ENCODE results near the gene WNK1. TPM values are rescaled to one million over a fixed set of nuclear protein-coding genes. Genes with fewer than 3 reads are reported as not detected.
"Not testable (repeated sequence)": the region's sequence is repeated elsewhere in the genome, so short reads cannot be mapped to it uniquely, and the experiment has no call there.

WNK1 gene
- total RNA-seq, 2 experiments from 2014 or later: 112 to 134 TPM

DNA sequence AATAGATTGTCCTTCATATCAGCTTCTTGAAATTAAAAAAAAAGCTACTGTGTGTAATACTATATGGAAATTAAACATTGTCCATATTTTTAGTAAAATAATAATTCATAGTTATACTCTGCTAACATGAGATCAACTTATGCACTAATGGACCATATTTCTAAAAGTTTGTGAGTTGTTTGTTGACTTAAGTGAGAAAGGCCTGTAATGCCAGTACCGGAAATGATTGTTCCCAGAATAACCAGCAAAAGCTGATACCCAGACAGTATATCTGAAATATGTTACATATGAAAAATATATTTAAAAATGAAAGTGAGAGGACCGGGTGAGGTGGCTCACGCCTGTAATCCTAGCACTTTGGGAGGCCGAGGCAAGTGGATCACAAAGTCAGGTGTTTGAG, 35.9 kb downstream of the WNK1 start:
- Mint-ChIP-seq H3K27ac (no peak overlapping the region), H3K9me3 (no peaks in the 10 kb centered on the region), H3K27me3 (ENCODE audit: low read depth) (no peaks in the 10 kb centered on the region), H3K4me1 (ENCODE audit: low read depth) (peaks cover 65% of the 10 kb centered on the region), H3K36me3 (ENCODE audit: low read depth) (peaks cover 4% of the 10 kb centered on the region), H3K4me3 (no peak overlapping the region)
- DNase-seq: no peak
- CTCF ChIA-PET: interaction anchor here (0.6 to 0.9 kb wide), 2 partner anchors 16 to 212 kb away, joined by 3 read pairs; no protein-coding TSS in a partner anchor
- intact Hi-C loops (cut with micrococcal nuclease): no loop called here

- intact Hi-C loops (cut with micrococcal nuclease); H3K27ac Mint-ChIP-seq; H3K36me3 Mint-ChIP-seq (ENCODE audit: low read depth); H3K9me3 Mint-ChIP-seq; DNase-seq; H3K4me3 Mint-ChIP-seq; H3K27me3 Mint-ChIP-seq (ENCODE audit: low read depth): not testable (repeated sequence)
- CTCF ChIA-PET: interaction anchor here (0.5 to 1.1 kb wide), 3 partner anchors 10 to 38 kb away, joined by 3 to 4 read pairs (median 3); no protein-coding TSS in a partner anchor
- H3K4me1 Mint-ChIP-seq (ENCODE audit: low read depth): peaks cover 69% of the 10 kb centered on the region
Measured at GRCh38 chr12:788762-789161, 36.4 kb downstream of the WNK1 start.

DNA sequence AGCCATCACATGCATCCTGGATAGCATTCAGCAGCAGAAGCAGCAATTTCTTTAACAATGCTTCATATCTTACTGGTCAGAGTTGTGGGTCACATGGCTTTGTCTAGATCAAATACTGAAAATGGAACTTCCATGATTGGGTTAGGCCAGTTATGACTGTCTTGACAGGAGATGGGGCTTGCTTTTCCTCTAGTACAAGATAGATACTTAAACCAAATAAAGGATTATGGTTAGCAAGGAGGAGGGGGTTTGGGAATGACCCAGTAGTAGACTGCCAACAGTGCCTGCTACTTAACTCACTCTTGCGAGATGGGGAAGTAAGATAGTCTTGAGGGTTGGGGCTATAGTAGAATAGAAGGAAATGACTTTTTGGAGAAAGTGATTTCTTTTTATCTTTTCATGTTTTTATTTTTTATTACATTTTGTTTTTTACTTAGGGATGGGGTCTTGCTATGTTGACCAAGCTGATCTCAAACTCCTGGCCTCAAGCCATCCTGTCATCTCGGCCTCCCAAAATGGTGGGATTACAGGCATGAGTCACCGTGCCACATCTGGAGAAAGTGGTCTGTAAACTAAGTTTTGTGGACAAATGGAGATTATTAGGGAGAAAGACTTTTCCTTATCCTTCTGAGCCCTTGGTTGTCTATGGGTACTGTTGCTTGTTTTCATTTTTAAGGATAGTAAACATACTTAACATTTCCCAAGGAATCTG, 37.6 kb downstream of the WNK1 start:
- intact Hi-C loops (cut with micrococcal nuclease): loop anchor here (1.0 kb wide), 1 partner anchor 11 kb away; no protein-coding TSS in a partner anchor
- H3K36me3 Mint-ChIP-seq (ENCODE audit: low read depth): peaks cover 4% of the 10 kb centered on the region
- no peak for DNase-seq
- H3K9me3 Mint-ChIP-seq: no peaks in the 10 kb centered on the region
- H3K27me3 Mint-ChIP-seq (ENCODE audit: low read depth): no peaks in the 10 kb centered on the region
- H3K4me1 Mint-ChIP-seq (ENCODE audit: low read depth): peaks cover 77% of the 10 kb centered on the region
- CTCF ChIA-PET: interaction anchor here (1.1 kb wide), 1 partner anchor 39 kb away, joined by 3 read pairs; no protein-coding TSS in a partner anchor
- H3K27ac Mint-ChIP-seq: no peak overlapping the region
- H3K4me3 Mint-ChIP-seq: no peak overlapping the region

DNA sequence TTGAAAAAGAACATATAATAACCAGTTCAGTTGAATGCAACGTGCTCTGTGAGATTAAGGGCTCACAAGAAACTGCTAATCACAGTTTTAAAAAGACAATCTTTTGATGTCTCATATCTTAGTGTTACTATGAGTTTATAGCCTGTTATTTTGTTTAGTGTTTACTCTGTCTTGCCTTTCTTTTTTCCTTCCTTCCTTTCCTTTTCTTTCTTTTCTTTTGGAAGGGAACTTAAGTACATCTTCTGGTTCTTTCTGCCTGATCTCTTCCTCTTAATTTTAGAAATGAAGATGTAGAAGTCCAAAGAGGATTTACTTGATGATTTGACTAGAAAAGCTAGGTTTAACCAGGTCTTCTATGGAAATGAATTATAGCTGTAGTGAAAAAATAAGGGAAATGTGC, 38.2 kb downstream of the WNK1 start:
- intact Hi-C loops (cut with micrococcal nuclease): loop anchor here (1.0 kb wide), 1 partner anchor 11 kb away; no protein-coding TSS in a partner anchor
- peaks cover 4% of the 10 kb centered on the region for H3K36me3 Mint-ChIP-seq (ENCODE audit: low read depth)

DNA sequence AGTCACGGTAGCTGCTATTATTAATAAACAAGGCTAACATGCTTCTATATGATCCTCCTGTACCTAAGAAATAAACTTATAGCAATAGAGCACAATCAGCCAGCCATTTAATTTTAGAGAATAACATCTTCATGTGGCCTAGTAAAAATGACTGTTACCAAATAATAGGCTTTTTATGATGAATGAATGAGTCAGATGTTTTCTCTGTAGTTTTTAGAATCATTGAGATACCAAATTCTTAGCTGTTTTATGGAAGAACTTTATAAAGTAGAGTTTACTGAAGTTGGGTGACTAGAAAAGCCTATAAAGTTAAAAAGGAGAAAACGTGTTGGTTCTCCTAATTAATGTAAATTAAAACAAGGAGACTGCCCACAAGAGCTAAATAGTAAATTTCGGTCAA, 40.7 kb downstream of the WNK1 start:
- CTCF ChIA-PET: interaction anchor here (0.8 to 1.6 kb wide), 3 partner anchors 21 to 177 kb away, joined by 3 to 6 read pairs (median 4); no protein-coding TSS in a partner anchor
- Mint-ChIP-seq H3K4me3 (no peak overlapping the region), H3K27me3 (ENCODE audit: low read depth) (no peaks in the 10 kb centered on the region), H3K36me3 (ENCODE audit: low read depth) (no peaks in the 10 kb centered on the region), H3K4me1 (ENCODE audit: low read depth) (peaks cover 87% of the 10 kb centered on the region), H3K9me3 (no peaks in the 10 kb centered on the region), H3K27ac (peak overlapping the region; percentile 50)
- DNase-seq: no peak
- intact Hi-C loops (cut with micrococcal nuclease): loop anchor here (1.0 kb wide), 1 partner anchor 32 kb away; no protein-coding TSS in a partner anchor

More for the DNA sequence above, 38.2 kb downstream of the WNK1 start:
- Mint-ChIP-seq H3K4me1 (ENCODE audit: low read depth) (peaks cover 81% of the 10 kb centered on the region), H3K27ac (peak overlapping the region; percentile 8), H3K4me3 (no peak overlapping the region), H3K27me3 (ENCODE audit: low read depth) (no peaks in the 10 kb centered on the region), H3K9me3 (no peaks in the 10 kb centered on the region)
- CTCF ChIA-PET: interaction anchor here (2.1 kb wide), 1 partner anchor 36 kb away, joined by 5 read pairs; no protein-coding TSS in a partner anchor
- no peak for DNase-seq

- Mint-ChIP-seq H3K9me3 (no peaks in the 10 kb centered on the region), H3K27ac (peak overlapping the region; percentile 69), H3K4me3 (no peak overlapping the region), H3K4me1 (ENCODE audit: low read depth) (peaks cover 88% of the 10 kb centered on the region), H3K27me3 (ENCODE audit: low read depth) (no peaks in the 10 kb centered on the region), H3K36me3 (ENCODE audit: low read depth) (no peaks in the 10 kb centered on the region)
- CTCF ChIA-PET: interaction anchor here (0.8 to 1.3 kb wide), 2 partner anchors 21 to 178 kb away, joined by 3 to 4 read pairs; no protein-coding TSS in a partner anchor
- DNase-seq: no peak
- intact Hi-C loops (cut with micrococcal nuclease): loop anchor here (1.0 to 2.0 kb wide), 2 partner anchors 17 to 32 kb away; no protein-coding TSS in a partner anchor
Measured at GRCh38 chr12:793711-794110, 41.3 kb downstream of the WNK1 start.

GRCh38 chr12:795305-795704, 42.9 kb downstream of the WNK1 start:
- H3K4me3 Mint-ChIP-seq: peak overlapping the region; percentile 31
- intact Hi-C loops (cut with micrococcal nuclease): loop anchor here (1.0 to 2.0 kb wide), 5 partner anchors 15 to 172 kb away; partner anchors contain the start of gene WNK1

DNA sequence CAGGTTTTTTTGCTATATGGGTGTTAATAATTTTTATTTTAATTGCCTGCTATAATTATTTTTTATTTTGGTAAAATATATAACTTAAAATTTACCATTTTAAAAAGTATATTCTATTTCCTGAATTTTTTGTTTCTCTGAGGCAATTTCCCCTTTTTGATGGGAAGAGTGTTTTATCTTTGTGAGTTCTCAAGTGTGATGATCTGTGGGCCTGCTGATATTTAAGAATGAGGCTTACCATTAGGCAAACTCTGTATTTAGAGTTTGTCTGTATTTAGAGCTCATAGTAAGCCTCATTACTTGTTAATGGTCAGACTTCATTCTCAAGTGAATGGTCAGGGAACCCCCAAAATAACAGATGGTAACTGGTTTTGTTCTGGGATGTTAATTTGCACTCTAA, 48.0 kb downstream of the WNK1 start:
- no peak overlapping the region for H3K4me3 Mint-ChIP-seq
- DNase-seq: no peak
- intact Hi-C loops (cut with micrococcal nuclease): no loop called here
- H3K27ac Mint-ChIP-seq: no peak overlapping the region
- H3K36me3 Mint-ChIP-seq (ENCODE audit: low read depth): no peaks in the 10 kb centered on the region
- H3K27me3 Mint-ChIP-seq (ENCODE audit: low read depth): no peaks in the 10 kb centered on the region
- no peaks in the 10 kb centered on the region for H3K9me3 Mint-ChIP-seq
- CTCF ChIA-PET: interaction anchor here (0.6 to 1.2 kb wide), 3 partner anchors 10 to 107 kb away, joined by 3 read pairs; no protein-coding TSS in a partner anchor
- H3K4me1 Mint-ChIP-seq (ENCODE audit: low read depth): peaks cover 73% of the 10 kb centered on the region

More at GRCh38 chr12:795305-795704, 42.9 kb downstream of the WNK1 start:
- CTCF ChIA-PET: interaction anchor here (1.2 kb wide), 1 partner anchor 18 kb away, joined by 3 read pairs; no protein-coding TSS in a partner anchor
- Mint-ChIP-seq H3K27ac (peak overlapping the region; percentile 88), H3K4me1 (ENCODE audit: low read depth) (peaks cover 77% of the 10 kb centered on the region), H3K27me3 (ENCODE audit: low read depth) (no peaks in the 10 kb centered on the region), H3K36me3 (ENCODE audit: low read depth) (no peaks in the 10 kb centered on the region), H3K9me3 (no peaks in the 10 kb centered on the region)
- peak; percentile 83 for DNase-seq

GRCh38 chr12:802242-803120, 50.1 kb downstream of the WNK1 start:
- Mint-ChIP-seq H3K27me3 (ENCODE audit: low read depth) (no peaks in the 10 kb centered on the region), H3K4me1 (ENCODE audit: low read depth) (peaks cover 72% of the 10 kb centered on the region), H3K4me3 (no peak overlapping the region), H3K9me3 (no peaks in the 10 kb centered on the region), H3K36me3 (ENCODE audit: low read depth) (no peaks in the 10 kb centered on the region), H3K27ac (peak overlapping the region; percentile 50)
- CTCF ChIA-PET: interaction anchor here (1.1 kb wide), 1 partner anchor 9 kb away, joined by 6 read pairs; no protein-coding TSS in a partner anchor
- no peak for DNase-seq
- intact Hi-C loops (cut with micrococcal nuclease): no loop called here

- H3K27ac Mint-ChIP-seq: no peak overlapping the region
- peaks cover 74% of the 10 kb centered on the region for H3K4me1 Mint-ChIP-seq (ENCODE audit: low read depth)
- H3K9me3 Mint-ChIP-seq: no peaks in the 10 kb centered on the region
- no peaks in the 10 kb centered on the region for H3K36me3 Mint-ChIP-seq (ENCODE audit: low read depth)
- CTCF ChIA-PET: interaction anchor here (2.3 kb wide), 1 partner anchor 9 kb away, joined by 7 read pairs; no protein-coding TSS in a partner anchor
- no peaks in the 10 kb centered on the region for H3K27me3 Mint-ChIP-seq (ENCODE audit: low read depth)
- intact Hi-C loops (cut with micrococcal nuclease): no loop called here
- no peak overlapping the region for H3K4me3 Mint-ChIP-seq
- no peak for DNase-seq
Measured at GRCh38 chr12:805022-805632, 52.7 kb downstream of the WNK1 start.

DNA sequence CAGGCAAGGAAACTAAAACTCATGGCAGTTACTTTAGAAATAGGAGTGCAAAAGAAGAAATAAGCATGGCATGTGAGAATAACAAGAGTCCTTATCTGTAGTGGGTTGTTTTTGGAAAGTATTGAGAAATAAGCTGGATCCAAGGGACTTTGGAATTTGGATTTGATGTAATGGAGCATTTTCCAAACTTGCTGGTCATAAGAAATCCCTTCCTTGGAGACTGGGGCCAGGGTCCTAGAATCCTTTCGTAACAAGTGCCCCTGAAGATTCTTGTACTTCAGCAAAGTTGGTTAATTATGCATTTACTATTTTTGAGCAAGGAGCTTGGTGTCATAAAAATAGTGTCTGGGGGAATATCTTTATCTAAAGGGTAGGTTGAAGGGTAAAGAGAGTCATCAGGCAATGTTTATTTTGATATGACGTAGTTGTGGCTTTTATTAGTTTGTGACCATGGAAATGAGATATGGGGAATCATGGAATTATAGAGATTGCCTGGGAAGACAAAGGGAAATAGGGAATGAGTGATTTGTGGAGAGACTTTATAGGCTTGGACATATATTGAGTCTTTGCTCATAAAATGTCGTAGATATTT, 53.9 kb downstream of the WNK1 start:
- H3K27me3 Mint-ChIP-seq (ENCODE audit: low read depth): no peaks in the 10 kb centered on the region
- no peak overlapping the region for H3K27ac Mint-ChIP-seq
- DNase-seq: no peak
- no peaks in the 10 kb centered on the region for H3K9me3 Mint-ChIP-seq
- no peaks in the 10 kb centered on the region for H3K36me3 Mint-ChIP-seq (ENCODE audit: low read depth)
- H3K4me3 Mint-ChIP-seq: no peak overlapping the region
- H3K4me1 Mint-ChIP-seq (ENCODE audit: low read depth): peaks cover 74% of the 10 kb centered on the region
- intact Hi-C loops (cut with micrococcal nuclease): no loop called here
- CTCF ChIA-PET: interaction anchor here (2.3 kb wide), 1 partner anchor 8 kb away, joined by 7 read pairs; no protein-coding TSS in a partner anchor
